AG09309 (cell line): ENCODE data around the gene PLSCR3.

Experiments used
- DNase-seq: peaks from one replicate; pipeline ENCODE4 v3.0.0-alpha.2; 2010; ENCODE audit warnings: low read depth
- H3K4me3 ChIP-seq: 2 replicates; pipeline ENCODE4 v1.5.1; 2011; ENCODE audit warnings: mild to moderate bottlenecking, low read depth, low read length, moderate library complexity; ENCODE audit not compliant: control insufficient read depth
- CTCF ChIP-seq: IDR thresholded peaks from 2 replicates; pipeline ENCODE4 v1.5.1; 2011; ENCODE audit warnings: mild to moderate bottlenecking, low read depth, low read length, inconsistent platforms; ENCODE audit not compliant: insufficient read depth, control insufficient read depth; ENCODE audit errors: missing control alignments

Gene PLSCR3

GRCh38 chr17:7346761-7347614 lies 47.3 kb downstream of the PLSCR3 start:
- no peak for TF ChIP-seq CTCF
- H3K4me3 ChIP-seq, result no peak overlapping the region
- DNase-seq, result no peak

- TF ChIP-seq CTCF, result no peak
Observed at GRCh38 chr17:7343250-7343649, 51.1 kb downstream of the PLSCR3 start.

GRCh38 chr17:7341842-7342241 lies 52.5 kb downstream of the PLSCR3 start:
- no peak for TF ChIP-seq CTCF
- no peak overlapping the region for H3K4me3 ChIP-seq
- DNase-seq, result no peak

More at GRCh38 chr17:7343250-7343649, 51.1 kb downstream of the PLSCR3 start:
- H3K4me3 ChIP-seq, result no peak overlapping the region
- DNase-seq, result no peak

GRCh38 chr17:7340179-7340578 lies 54.1 kb downstream of the PLSCR3 start:
- no peak for TF ChIP-seq CTCF
- H3K4me3 ChIP-seq, result no peak overlapping the region
- DNase-seq, result no peak
